HT-29 (cell line): ENCODE results near the gene MAN2C1. TPM values are rescaled to one million over a fixed set of nuclear protein-coding genes. Genes with fewer than 3 reads are reported as not detected.
"Not testable (repeated sequence)": the region's sequence is repeated elsewhere in the genome, so short reads cannot be mapped to it uniquely, and the experiment has no call there.

Source experiments
- DNase-seq: peaks from one replicate; pipeline ENCODE4 v3.0.0-alpha.2; 2015; ENCODE audit warnings: low spot score
- total RNA-seq: library from RNA; depleted of rRNA; stranded (reverse); fragments of >200 nt; shearing (Covaris generic); gene quantifications from 2 replicates; pipeline ENCODE4 v1.2.3, GENCODE V29; 2014

The MAN2C1 gene
- total RNA-seq, 1 experiment from 2014 or later = 234 TPM

- no peak for DNase-seq
Measured at GRCh38 chr15:75361361-75361988, 6.9 kb downstream of the MAN2C1 start.

GRCh38 chr15:75360856-75361255 lies 7.6 kb downstream of the MAN2C1 start:
- DNase-seq = no peak

- no peak for DNase-seq
Measured at GRCh38 chr15:75360391-75360790, 8.0 kb downstream of the MAN2C1 start.

- DNase-seq = no peak
Measured at GRCh38 chr15:75359537-75360250, 8.7 kb downstream of the MAN2C1 start.

- DNase-seq = no peak
Measured at GRCh38 chr15:75358771-75359536, 9.5 kb downstream of the MAN2C1 start.

- DNase-seq = no peak
Measured at GRCh38 chr15:75357976-75358673, 10.3 kb downstream of the MAN2C1 start.

GRCh38 chr15:75356517-75356916 lies 11.9 kb downstream of the MAN2C1 start:
- no peak for DNase-seq

GRCh38 chr15:75356006-75356405 lies 12.4 kb downstream of the MAN2C1 start:
- no peak for DNase-seq

GRCh38 chr15:75355369-75355768 lies 13.0 kb downstream of the MAN2C1 start:
- DNase-seq = no peak

- DNase-seq = no peak
Measured at GRCh38 chr15:75354454-75354853, 14.0 kb downstream of the MAN2C1 start.

- no peak for DNase-seq
Measured at GRCh38 chr15:75353604-75354003, 14.8 kb downstream of the MAN2C1 start.

- no peak for DNase-seq
Measured at GRCh38 chr15:75352186-75353080, 16.0 kb downstream of the MAN2C1 start.

- no peak for DNase-seq
Measured at GRCh38 chr15:75350601-75351361, 17.6 kb downstream of the MAN2C1 start.

- DNase-seq = no peak
Measured at GRCh38 chr15:75349851-75350588, 18.4 kb downstream of the MAN2C1 start.

GRCh38 chr15:75349351-75349669 lies 19.1 kb downstream of the MAN2C1 start:
- not testable (repeated sequence) for DNase-seq

- peak; percentile 35 for DNase-seq
Measured at GRCh38 chr15:75348562-75349350, 19.7 kb downstream of the MAN2C1 start.

GRCh38 chr15:75348034-75348561 lies 20.3 kb downstream of the MAN2C1 start:
- DNase-seq = no peak

- no peak for DNase-seq
Measured at GRCh38 chr15:75347222-75348033, 21.0 kb downstream of the MAN2C1 start.
